SIG-M5 treated with dmso at 0.1 percent for 504 hours (cell line): ENCODE measurements around the gene H2AZ2.

Experiments used
- DNase-seq: peaks from one replicate; lab custom pipeline; 2025; ENCODE audit not compliant: unreplicated experiment; lab: John Stamatoyannopoulos, UW

The H2AZ2 gene

GRCh38 chr7:44847920-44848634 lies at the start of gene H2AZ2:
H2AZ2 (minus strand) TSS chr7:44848087; CDS start chr7:44847971, 116 bp downstream.
- peak; percentile 99 for DNase-seq

- no peak for DNase-seq
Measured at GRCh38 chr7:44897309-44897708, 49.4 kb upstream of the H2AZ2 start.

- no peak for DNase-seq
Measured at GRCh38 chr7:44894888-44895580, 47.1 kb upstream of the H2AZ2 start.

GRCh38 chr7:44893710-44894234 lies 45.9 kb upstream of the H2AZ2 start:
- no peak for DNase-seq

GRCh38 chr7:44891791-44892190 lies 43.9 kb upstream of the H2AZ2 start:
- no peak for DNase-seq

- DNase-seq, result no peak
Measured at GRCh38 chr7:44891372-44891771, 43.5 kb upstream of the H2AZ2 start.

GRCh38 chr7:44889086-44889781 lies 41.3 kb upstream of the H2AZ2 start:
- no peak for DNase-seq

GRCh38 chr7:44887293-44887692 lies 39.4 kb upstream of the H2AZ2 start:
- peak; percentile 16 for DNase-seq

- peak; percentile 96 for DNase-seq
Measured at GRCh38 chr7:44885394-44886317, 37.8 kb upstream of the H2AZ2 start, which contains the start of gene PURB. PURB (minus strand) TSS chr7:44885530; CDS start chr7:44885348, 182 bp downstream.

- peak; percentile 47 for DNase-seq
Measured at GRCh38 chr7:44884621-44885393, 36.9 kb upstream of the H2AZ2 start.

- DNase-seq, result no peak
Measured at GRCh38 chr7:44883961-44884620, 36.2 kb upstream of the H2AZ2 start.

- no peak for DNase-seq
Measured at GRCh38 chr7:44882899-44883298, 35.0 kb upstream of the H2AZ2 start.

- DNase-seq, result peak; percentile 85
Measured at GRCh38 chr7:44881610-44882009, 33.7 kb upstream of the H2AZ2 start.

- DNase-seq, result no peak
Measured at GRCh38 chr7:44881066-44881600, 33.2 kb upstream of the H2AZ2 start.

GRCh38 chr7:44880317-44881018 lies 32.6 kb upstream of the H2AZ2 start:
- DNase-seq, result no peak

GRCh38 chr7:44876393-44876792 lies 28.5 kb upstream of the H2AZ2 start:
- DNase-seq, result no peak

GRCh38 chr7:44875241-44875640 lies 27.4 kb upstream of the H2AZ2 start:
- no peak for DNase-seq

- no peak for DNase-seq
Measured at GRCh38 chr7:44872787-44873186, 24.9 kb upstream of the H2AZ2 start.
